ENCODE results near the gene SH3BGRL3.
A peak's percentile ranks its signal among the peaks of the same experiment; 100 is the strongest.
"Not testable (repeated sequence)": the region's sequence is repeated elsewhere in the genome, so short reads cannot be mapped to it uniquely, and the experiment has no call there.

SH3BGRL3 gene

GRCh38 chr1:26318338-26319064, 38.6 kb downstream of the SH3BGRL3 start:
- DNase-seq, result no peak

GRCh38 chr1:26320896-26321295, 41.0 kb downstream of the SH3BGRL3 start:
- no peak for DNase-seq

GRCh38 chr1:26321315-26322041, 41.6 kb downstream of the SH3BGRL3 start:
- peak; percentile 57 for DNase-seq

GRCh38 chr1:26322042-26322331, 42.1 kb downstream of the SH3BGRL3 start:
- no peak for DNase-seq

GRCh38 chr1:26323382-26323781, 43.5 kb downstream of the SH3BGRL3 start:
- no peak for DNase-seq

- no peak for DNase-seq
These were observed 44.7 kb downstream of the SH3BGRL3 start for GRCh38 chr1:26324550-26324949.

- DNase-seq, result peak; percentile 88
These were observed 48.1 kb downstream of the SH3BGRL3 start for GRCh38 chr1:26327956-26328362.

GRCh38 chr1:26328597-26328996, 48.7 kb downstream of the SH3BGRL3 start:
- DNase-seq, result no peak

GRCh38 chr1:26329380-26329779, 49.5 kb downstream of the SH3BGRL3 start:
- not testable (repeated sequence) for DNase-seq

- no peak for DNase-seq
These were observed 50.4 kb downstream of the SH3BGRL3 start for GRCh38 chr1:26330276-26330675.
